VCaP (cell line): ENCODE measurements around the gene C2.
"Not testable (repeated sequence)": the region's sequence is repeated elsewhere in the genome, so short reads cannot be mapped to it uniquely, and the experiment has no call there.

Experiments
- H3K27ac ChIP-seq: fragments of 450-650 bp; 2 replicates; pipeline ENCODE4 v1.5.1; 2017
- CTCF ChIP-seq: fragments of 450-650 bp; conservative IDR thresholded peaks from 2 replicates; pipeline ENCODE4 v1.5.1; 2017; ENCODE audit warnings: mild to moderate bottlenecking, moderate library complexity

Gene C2

DNA sequence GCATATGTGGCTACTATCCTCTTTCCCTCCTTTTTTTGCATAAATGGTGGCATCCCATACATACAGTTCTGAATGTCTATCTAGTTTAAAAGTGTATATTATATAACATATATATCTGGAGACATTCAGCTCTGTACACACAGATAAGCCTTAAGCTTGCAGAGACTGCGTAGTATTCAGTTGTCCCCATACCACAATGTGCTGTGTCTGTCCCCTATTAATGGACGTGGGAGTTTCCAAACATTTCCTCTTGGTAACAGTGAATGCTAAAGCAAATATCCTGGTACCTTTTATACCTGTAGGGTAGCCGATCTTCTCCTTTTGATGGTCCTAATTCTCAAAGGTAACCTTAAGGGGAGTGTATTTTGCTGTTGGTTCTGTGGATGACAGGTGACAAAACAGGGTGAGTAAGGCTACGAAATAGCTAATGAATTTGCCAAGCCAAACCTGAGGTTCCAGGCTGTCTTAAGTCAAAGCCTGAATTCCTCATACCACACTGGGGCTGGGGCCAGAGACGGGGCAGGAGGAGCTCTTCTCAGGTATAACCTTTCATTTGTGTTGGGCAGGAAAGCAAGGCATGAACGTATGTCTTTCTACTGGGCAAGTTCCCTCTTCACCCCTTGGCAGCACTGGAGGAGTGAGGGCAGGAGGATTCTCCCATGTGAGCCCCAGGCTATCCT, 7.8 kb upstream of the C2 start:
- TF ChIP-seq CTCF: no peak
- H3K27ac ChIP-seq: peak overlapping the region; percentile 56

GRCh38 chr6:31920811-31921210, 6.7 kb upstream of the C2 start:
- no peak for TF ChIP-seq CTCF
- H3K27ac ChIP-seq: peak overlapping the region; percentile 56

GRCh38 chr6:31922942-31923341, 4.6 kb upstream of the C2 start:
- TF ChIP-seq CTCF: no peak
- no peak overlapping the region for H3K27ac ChIP-seq

GRCh38 chr6:31927863-31928671, 550 bp downstream of the C2 start:
- TF ChIP-seq CTCF: no peak
- H3K27ac ChIP-seq: no peak overlapping the region

GRCh38 chr6:31928672-31928939, 1.1 kb downstream of the C2 start:
- TF ChIP-seq CTCF: no peak

DNA sequence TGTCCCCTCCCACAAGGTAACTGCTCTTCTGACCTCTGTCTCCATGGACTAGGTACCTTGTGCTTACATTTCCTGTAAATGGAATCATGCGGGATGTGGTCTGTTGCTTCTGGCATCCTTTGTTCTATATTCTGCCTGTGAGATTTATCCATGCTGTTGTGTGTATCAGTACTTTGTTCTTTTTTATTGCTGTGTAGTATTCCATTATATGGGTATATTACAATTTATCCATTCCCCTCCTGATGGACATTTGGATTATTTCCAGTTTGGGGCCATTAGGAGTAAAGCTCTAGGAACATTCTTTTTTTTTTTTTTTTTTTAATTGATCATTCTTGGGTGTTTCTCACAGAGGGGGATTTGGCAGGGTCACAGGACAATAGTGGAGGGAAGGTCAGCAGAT, 3.4 kb downstream of the C2 start:
- no peak for TF ChIP-seq CTCF
- H3K27ac ChIP-seq: no peak overlapping the region

More at GRCh38 chr6:31928672-31928939, 1.1 kb downstream of the C2 start:
- H3K27ac ChIP-seq: no peak overlapping the region

DNA sequence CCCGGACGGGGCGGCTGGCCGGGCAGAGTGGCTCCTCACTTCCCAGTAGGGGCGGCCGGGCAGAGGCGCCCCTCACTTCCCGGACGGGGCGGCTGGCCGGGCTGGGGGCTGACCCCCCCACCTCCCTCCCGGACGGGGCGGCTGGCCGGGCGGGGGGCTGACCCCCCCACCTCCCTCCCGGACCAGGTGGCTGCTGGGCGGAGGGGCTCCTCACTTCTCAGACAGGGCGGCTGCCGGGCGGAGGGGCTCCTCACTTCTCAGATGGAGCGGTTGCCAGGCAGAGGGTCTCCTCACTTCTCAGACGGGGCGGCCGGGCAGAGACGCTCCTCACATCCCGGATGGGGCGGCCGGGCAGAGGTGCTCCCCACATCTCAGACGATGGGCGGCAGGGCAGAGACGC, 4.6 kb downstream of the C2 start:
- not testable (repeated sequence) for H3K27ac ChIP-seq

DNA sequence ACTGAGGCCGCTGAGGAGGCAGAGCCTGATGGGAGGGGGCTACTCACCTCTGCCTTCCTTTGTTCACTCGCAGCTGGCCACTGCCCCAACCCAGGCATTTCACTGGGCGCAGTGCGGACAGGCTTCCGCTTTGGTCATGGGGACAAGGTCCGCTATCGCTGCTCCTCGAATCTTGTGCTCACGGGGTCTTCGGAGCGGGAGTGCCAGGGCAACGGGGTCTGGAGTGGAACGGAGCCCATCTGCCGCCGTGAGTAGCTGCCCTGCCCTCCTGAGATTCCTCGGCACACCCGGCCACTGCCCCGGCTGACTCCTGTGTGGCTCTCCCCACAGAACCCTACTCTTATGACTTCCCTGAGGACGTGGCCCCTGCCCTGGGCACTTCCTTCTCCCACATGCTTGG, 6.0 kb downstream of the C2 start:
- TF ChIP-seq CTCF: no peak
- no peak overlapping the region for H3K27ac ChIP-seq
